GM12892 (cell line): ENCODE results near the gene VEPH1.

Experiments used
- POLR2A ChIP-seq: IDR thresholded peaks from 2 replicates; pipeline ENCODE4 v1.6.1; 2011; ENCODE audit warnings: low read depth, low read length, control low read depth
- POLR2AphosphoS5 ChIP-seq: IDR thresholded peaks from 2 replicates; pipeline ENCODE4 v1.6.1; 2011; ENCODE audit warnings: low read depth, low read length, control low read depth

DNA sequence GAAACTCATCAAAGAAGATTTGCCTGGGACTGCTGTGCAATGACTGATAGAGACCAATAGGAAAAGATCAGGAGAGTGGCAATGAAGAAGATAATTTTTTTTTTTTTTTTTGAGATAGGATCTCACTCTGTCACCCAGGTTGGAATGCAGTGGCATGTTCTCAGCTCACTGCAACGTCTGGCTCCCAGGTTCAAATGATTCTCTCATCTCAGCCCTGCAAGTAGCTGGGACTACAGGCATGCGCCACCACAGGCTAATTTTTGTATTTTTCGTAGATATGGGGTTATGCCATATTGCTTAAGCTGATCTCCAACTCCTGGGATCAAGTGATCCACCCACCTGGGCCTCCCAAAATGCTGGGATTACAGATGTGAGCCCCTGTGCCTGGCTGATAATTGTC is 226.4 kb downstream of the VEPH1 start:
- TF ChIP-seq POLR2A (no peak), POLR2AphosphoS5 (no peak)
